ENCODE measurements around the gene ZFR. TPM values are rescaled to one million over a fixed set of nuclear protein-coding genes. Genes with fewer than 3 reads are reported as not detected.

Gene ZFR
- total RNA-seq, 1 experiment from 2014 or later, result 62.4 TPM

GRCh38 chr5:32346869-32347268, 97.7 kb downstream of the ZFR start:
- no peaks in the 10 kb centered on the region for H3K27me3 Mint-ChIP-seq (ENCODE audit: low read depth)
- Histone ChIP-seq H2BK20ac (ENCODE audit: low read depth, low read length, poor library complexity, severe bottlenecking) (no peak overlapping the region), H2BK5ac (ENCODE audit: insufficient read length, low read length) (no peak overlapping the region), H3T11ph (ENCODE audit: low read length) (no peak overlapping the region), H3K18ac (ENCODE audit: insufficient read length, low read depth, low read length) (no peak overlapping the region), H3K4me2 (ENCODE audit: insufficient read depth, insufficient read length, low read length) (no peak overlapping the region), H4K8ac (replicated peaks; ENCODE audit: insufficient read length, low read depth, low read length) (no peak overlapping the region), H4K5ac (ENCODE audit: insufficient read length, low read depth, low read length) (no peak overlapping the region), H3K9ac (ENCODE audit: extremely low read depth, insufficient read length, low read length) (no peak overlapping the region), H3K23me2 (ENCODE audit: insufficient read length, low read depth, low read length, poor library complexity, severe bottlenecking) (no peaks in the 10 kb centered on the region), H2AFZ (ENCODE audit: low read length) (no peak overlapping the region), H3K9me3 (ENCODE audit: control insufficient read depth, low read depth, low read length) (no peaks in the 10 kb centered on the region), H4K91ac (ENCODE audit: insufficient read length, low read depth, low read length) (no peak overlapping the region), H2AK5ac (ENCODE audit: insufficient read length, low read length) (no peak overlapping the region), H3K27ac (ENCODE audit: insufficient read length, low read depth, low read length) (no peak overlapping the region), H3K4ac (ENCODE audit: low read depth, low read length) (no peak overlapping the region), H4K20me1 (ENCODE audit: control insufficient read depth, insufficient read depth, insufficient read length) (no peaks in the 10 kb centered on the region), H2BK120ac (ENCODE audit: low read depth, low read length, poor library complexity, severe bottlenecking) (no peak overlapping the region), H3K27me3 (ENCODE audit: insufficient read depth, low read length) (no peaks in the 10 kb centered on the region), H2BK12ac (ENCODE audit: insufficient read length, low read depth, low read length) (no peak overlapping the region), H3K79me1 (ENCODE audit: insufficient read depth, low read depth, low read length, poor library complexity, severe bottlenecking) (no peaks in the 10 kb centered on the region), H3K14ac (ENCODE audit: insufficient read depth, low read length) (no peak overlapping the region), H3K4me1 (ENCODE audit: insufficient read depth, low read length) (no peaks in the 10 kb centered on the region), H3K56ac (ENCODE audit: insufficient read length, low read depth, low read length) (no peak overlapping the region), H3K79me2 (ENCODE audit: insufficient read depth, low read length) (no peaks in the 10 kb centered on the region), H2BK15ac (ENCODE audit: low read depth, low read length) (no peak overlapping the region), H3K23ac (ENCODE audit: insufficient read length, low read depth, low read length) (no peak overlapping the region)
- DNase-seq, result no peak
- WGBS (ENCODE audit: extremely low coverage, insufficient read length, low lambda C conversion rate), result no CpG with 5 or more reads among the region's 2 CpGs
- H3K36me3 Mint-ChIP-seq (ENCODE audit: insufficient read depth in 1 of 3, low read depth in 3 of 3), result peaks cover 20 to 37% (median 32%) of the 10 kb centered on the region in 3 experiments
- H3K4me3 Mint-ChIP-seq, result no peak overlapping the region
- H3K27ac Mint-ChIP-seq, result no peak overlapping the region
- no peak for TF ChIP-seq CTCF (conservative IDR thresholded peaks at IDR 0.05)
- peaks cover 52 to 56% of the 10 kb centered on the region in 2 experiments for H3K9me3 Mint-ChIP-seq
- no peaks in the 10 kb centered on the region for H3K4me1 Mint-ChIP-seq
